ENCODE measurements around the gene PRR7. TPM values are rescaled to one million over a fixed set of nuclear protein-coding genes. Genes with fewer than 3 reads are reported as not detected.

The PRR7 gene
- polyA plus RNA-seq, 1 of the 3 experiments (the other 2 are of a cell fraction) = 17.1 TPM

- Histone ChIP-seq H3K4me2 (no peak overlapping the region), H3K9ac (no peak overlapping the region), H3K27me3 (ENCODE audit: insufficient read depth) (no peaks in the 10 kb centered on the region), H2AFZ (ENCODE audit: low read depth) (no peak overlapping the region), H3K9me3 (no peaks in the 10 kb centered on the region), H3K4me1 (ENCODE audit: control insufficient read depth in 1 of 2, insufficient read depth in 2 of 2, low read depth in 1 of 2, low read length in 1 of 2) (peaks cover 17 to 28% of the 10 kb centered on the region in 2 experiments; a peak in 2 of 4 replicates), H3F3A (replicated peaks; ENCODE audit: insufficient read depth) (peaks cover 33% of the 10 kb centered on the region), H3K27ac (ENCODE audit: low read depth in 2 of 2, low read length in 1 of 2) (no peak overlapping the region), H4K20me1 (ENCODE audit: insufficient read depth) (peaks cover 79% of the 10 kb centered on the region), H3K79me2 (ENCODE audit: insufficient read depth) (peaks cover 46% of the 10 kb centered on the region), H3K9me2 (no peaks in the 10 kb centered on the region), H3K4me3 (ENCODE audit: low read depth in 2 of 2, low read length in 1 of 2) (no peak overlapping the region), H3K36me3 (replicated peaks in 1 of 2; ENCODE audit: control insufficient read depth in 1 of 2, insufficient read depth in 2 of 2, low read length in 1 of 2) (peaks cover 67 to 72% of the 10 kb centered on the region in 2 experiments)
- TF ChIP-seq CTCF (IDR thresholded peaks at IDR 0.05) (peak; percentile 7; the same call in 1 of the 2 replicates), GATA2 (CRISPR knock-in tag; IDR thresholded peaks at IDR 0.05) (no peak), USF1 (IDR thresholded peaks at IDR 0.05; ENCODE audit: borderline replicate concordance, low read depth) (no peak), SMC3 (IDR thresholded peaks at IDR 0.05; ENCODE audit: low read depth, low read length) (no peak)
- DNase-seq = peak; percentile 56
- 100% methylated on average over 10 of the region's 26 CpGs for WGBS (ENCODE audit: low lambda C conversion rate)
- CTCF ChIA-PET = interaction anchor here (0.6 to 3.3 kb wide), 7 partner anchors 11 to 98 kb away, joined by 3 to 23 read pairs (median 5); no protein-coding TSS in a partner anchor
- POLR2A ChIA-PET = interaction anchor here (0.6 kb wide), 1 partner anchor 21 kb away, joined by 3 read pairs; no protein-coding TSS in a partner anchor
These were observed 42.6 kb downstream of the PRR7 start for GRCh38 chr5:177489119-177489716.

GRCh38 chr5:177490311-177490991 lies 43.8 kb downstream of the PRR7 start:
- Histone ChIP-seq H3K4me3 (ENCODE audit: low read depth in 2 of 2, low read length in 1 of 2) (no peak overlapping the region), H3F3A (replicated peaks; ENCODE audit: insufficient read depth) (peaks cover 30% of the 10 kb centered on the region), H3K27me3 (ENCODE audit: insufficient read depth) (no peaks in the 10 kb centered on the region), H3K4me2 (peak overlapping the region; percentile 24; the same call in 1 of the 2 replicates), H2AFZ (ENCODE audit: low read depth) (no peak overlapping the region), H3K79me2 (ENCODE audit: insufficient read depth) (peaks cover 58% of the 10 kb centered on the region), H3K27ac (ENCODE audit: low read depth in 2 of 2, low read length in 1 of 2) (no peak overlapping the region; a peak in 1 of 4 replicates), H3K4me1 (ENCODE audit: control insufficient read depth in 1 of 2, insufficient read depth in 2 of 2, low read depth in 1 of 2, low read length in 1 of 2) (peaks cover 27 to 29% of the 10 kb centered on the region in 2 experiments; a peak in 3 of 4 replicates), H3K9me3 (no peaks in the 10 kb centered on the region), H3K9me2 (no peaks in the 10 kb centered on the region), H4K20me1 (ENCODE audit: insufficient read depth) (peaks cover 88% of the 10 kb centered on the region), H3K36me3 (replicated peaks in 1 of 2; ENCODE audit: control insufficient read depth in 1 of 2, insufficient read depth in 2 of 2, low read length in 1 of 2) (peaks cover 59 to 60% of the 10 kb centered on the region in 2 experiments), H3K9ac (no peak overlapping the region)
- 98% methylated on average over 14 of the region's 15 CpGs for WGBS (ENCODE audit: low lambda C conversion rate)
- ChIA-PET CTCF (interaction anchor here (1.0 to 3.3 kb wide), 5 partner anchors 11 to 86 kb away, joined by 3 to 23 read pairs (median 8); no protein-coding TSS in a partner anchor), POLR2A (interaction anchor here (0.6 kb wide), 1 partner anchor 22 kb away, joined by 3 read pairs; no protein-coding TSS in a partner anchor)
- no peak for DNase-seq
- no peak for TF ChIP-seq ZBTB33 (IDR thresholded peaks at IDR 0.05; ENCODE audit: borderline replicate concordance, low read depth)

Measured in SK-N-SH (cell line).